Uterus (tissue), 2 donors: ENCODE data around the gene PPFIBP2.

ENCODE experiments used
- POLR2A ChIP-seq, 2 donors: fragments of 450-650 bp; IDR thresholded peaks; one replicate each; pipeline ENCODE4 v1.6.1; 2016; ENCODE audit warnings: antibody characterized with exemption in 2 of 2, mild to moderate bottlenecking in 1 of 2, moderate library complexity in 1 of 2
- TF ChIP-seq, protein P1 (sequence below), 4 experiments: fragments of 200-600 bp in 2 of 4; fragments of 450-650 bp in 2 of 4; sonication (generic) in 2 of 4; IDR thresholded peaks; one replicate each; pipeline ENCODE4 v1.5.1; 2016 to 2019; ENCODE audit warnings: antibody characterized with exemption in 4 of 4, mild to moderate bottlenecking in 2 of 4, moderate library complexity in 1 of 4

DNA sequence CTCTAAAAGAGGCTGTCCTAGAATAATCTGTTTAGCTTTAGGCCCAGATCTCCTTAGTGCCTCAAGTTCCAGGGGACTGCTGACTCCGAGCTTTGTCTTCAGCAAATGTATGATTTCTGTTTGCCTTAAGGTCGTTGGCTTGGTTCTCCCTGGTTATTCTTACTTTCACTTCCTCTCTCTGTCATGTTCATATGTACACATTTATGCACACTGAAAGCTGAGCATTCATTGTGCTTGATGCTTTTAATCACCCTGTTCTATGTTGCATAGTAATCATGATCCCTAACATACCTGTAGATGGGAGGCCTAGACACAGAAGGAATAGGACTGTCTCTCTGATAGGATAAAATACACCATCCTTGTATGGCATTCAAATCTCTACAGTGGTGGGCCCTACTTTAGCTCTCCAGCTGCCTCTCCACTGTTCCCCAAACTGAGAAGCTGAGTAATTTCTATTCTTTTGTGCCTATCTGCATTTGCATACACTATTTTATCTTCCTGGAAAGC lies 7.2 kb downstream of the PPFIBP2 start:
- TF ChIP-seq, protein P1, sequence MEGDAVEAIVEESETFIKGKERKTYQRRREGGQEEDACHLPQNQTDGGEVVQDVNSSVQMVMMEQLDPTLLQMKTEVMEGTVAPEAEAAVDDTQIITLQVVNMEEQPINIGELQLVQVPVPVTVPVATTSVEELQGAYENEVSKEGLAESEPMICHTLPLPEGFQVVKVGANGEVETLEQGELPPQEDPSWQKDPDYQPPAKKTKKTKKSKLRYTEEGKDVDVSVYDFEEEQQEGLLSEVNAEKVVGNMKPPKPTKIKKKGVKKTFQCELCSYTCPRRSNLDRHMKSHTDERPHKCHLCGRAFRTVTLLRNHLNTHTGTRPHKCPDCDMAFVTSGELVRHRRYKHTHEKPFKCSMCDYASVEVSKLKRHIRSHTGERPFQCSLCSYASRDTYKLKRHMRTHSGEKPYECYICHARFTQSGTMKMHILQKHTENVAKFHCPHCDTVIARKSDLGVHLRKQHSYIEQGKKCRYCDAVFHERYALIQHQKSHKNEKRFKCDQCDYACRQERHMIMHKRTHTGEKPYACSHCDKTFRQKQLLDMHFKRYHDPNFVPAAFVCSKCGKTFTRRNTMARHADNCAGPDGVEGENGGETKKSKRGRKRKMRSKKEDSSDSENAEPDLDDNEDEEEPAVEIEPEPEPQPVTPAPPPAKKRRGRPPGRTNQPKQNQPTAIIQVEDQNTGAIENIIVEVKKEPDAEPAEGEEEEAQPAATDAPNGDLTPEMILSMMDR (IDR thresholded peaks at IDR 0.05) = no peak
- no peak for TF ChIP-seq POLR2A (IDR thresholded peaks at IDR 0.05)
